Trophoblast cell (in vitro differentiated cells and primary cell): ENCODE data around the gene ATP5F1C.
A peak's percentile ranks its signal among the peaks of the same experiment; 100 is the strongest.

ENCODE experiments used
- DNase-seq, 2 donors: peaks; one replicate each; pipeline ENCODE4 v3.0.0-alpha.2; 2016
- H2AFZ ChIP-seq: 2 replicates; pipeline ENCODE4 v1.6.1; 2013; ENCODE audit warnings: low read length, moderate library complexity, mild to moderate bottlenecking; ENCODE audit not compliant: insufficient read depth, poor library complexity
- H2AK5ac ChIP-seq: 2 replicates; pipeline ENCODE4 v1.6.1; 2013; ENCODE audit warnings: mild to moderate bottlenecking, low read length
- H2BK120ac ChIP-seq: 2 replicates; pipeline ENCODE4 v1.6.1; 2013; ENCODE audit warnings: low read length, mild to moderate bottlenecking, moderate library complexity; ENCODE audit not compliant: insufficient read depth, poor library complexity
- H2BK12ac ChIP-seq: 2 replicates; pipeline ENCODE4 v1.6.1; 2013; ENCODE audit warnings: mild to moderate bottlenecking, low read length, moderate library complexity
- H2BK5ac ChIP-seq: 2 replicates; pipeline ENCODE4 v1.6.1; 2013; ENCODE audit warnings: low read length, low read depth, moderate library complexity, mild to moderate bottlenecking; ENCODE audit not compliant: poor library complexity
- H3K14ac ChIP-seq: 2 replicates; pipeline ENCODE4 v1.6.1; 2013; ENCODE audit warnings: mild to moderate bottlenecking, low read length
- H3K18ac ChIP-seq: 2 replicates; pipeline ENCODE4 v1.6.1; 2013; ENCODE audit warnings: mild to moderate bottlenecking, low read length
- H3K23ac ChIP-seq: 2 replicates; pipeline ENCODE4 v1.6.1; 2013; ENCODE audit warnings: low read length
- H3K27ac ChIP-seq: 2 replicates; pipeline ENCODE4 v1.5.1; 2013; ENCODE audit warnings: low read depth, mild to moderate bottlenecking, inconsistent platforms, low read length, moderate library complexity
- H3K27me3 ChIP-seq: 2 replicates; pipeline ENCODE4 v1.6.1; 2013; ENCODE audit warnings: inconsistent platforms, mild to moderate bottlenecking, low read length, moderate library complexity; ENCODE audit not compliant: insufficient read depth
- H3K36me3 ChIP-seq, 2 experiments: 1 replicate in 1 of 2; 2 replicates in 1 of 2; pipeline ENCODE4 v1.6.1; 2013; ENCODE audit warnings: low read length in 2 of 2, mild to moderate bottlenecking in 2 of 2, moderate library complexity in 1 of 2; ENCODE audit not compliant: insufficient read depth in 2 of 2, control insufficient read depth in 1 of 2
- H3K4ac ChIP-seq: 2 replicates; pipeline ENCODE4 v1.6.1; 2013; ENCODE audit warnings: low read depth, mild to moderate bottlenecking, low read length, moderate library complexity
- H3K4me1 ChIP-seq, 2 experiments: 1 replicate in 1 of 2; 2 replicates in 1 of 2; pipeline ENCODE4 v1.6.1; 2013; ENCODE audit warnings: low read length in 2 of 2, mild to moderate bottlenecking in 2 of 2, moderate library complexity in 1 of 2; ENCODE audit not compliant: insufficient read depth in 2 of 2, control insufficient read depth in 1 of 2
- H3K4me2 ChIP-seq: 2 replicates; pipeline ENCODE4 v1.6.1; 2013; ENCODE audit warnings: inconsistent platforms, mild to moderate bottlenecking, low read length, moderate library complexity
- H3K4me3 ChIP-seq: 2 replicates; pipeline ENCODE4 v1.5.1; 2013; ENCODE audit warnings: mild to moderate bottlenecking, low read depth, low read length, inconsistent platforms
- H3K79me1 ChIP-seq: one replicate; pipeline ENCODE4 v1.6.1; 2013; ENCODE audit warnings: low read length
- H3K79me2 ChIP-seq: 2 replicates; pipeline ENCODE4 v1.6.1; 2013; ENCODE audit warnings: low read length, mild to moderate bottlenecking; ENCODE audit not compliant: control insufficient read depth, insufficient read depth, poor library complexity
- H3K9ac ChIP-seq: 2 replicates; pipeline ENCODE4 v1.6.1; 2013; ENCODE audit warnings: mild to moderate bottlenecking, low read length
- H3K9me3 ChIP-seq: 2 replicates; pipeline ENCODE4 v1.6.1; 2013; ENCODE audit warnings: low read depth, mild to moderate bottlenecking, control low read depth, inconsistent platforms, low read length; ENCODE audit not compliant: insufficient read depth
- H4K12ac ChIP-seq: 2 replicates; pipeline ENCODE4 v1.6.1; 2013; ENCODE audit warnings: low read depth, mild to moderate bottlenecking, low read length, moderate library complexity
- H4K8ac ChIP-seq: 2 replicates; pipeline ENCODE4 v1.6.1; 2013; ENCODE audit warnings: low read depth, mild to moderate bottlenecking, low read length, moderate library complexity
- H4K91ac ChIP-seq: one replicate; pipeline ENCODE4 v1.6.1; 2013; ENCODE audit warnings: low read depth, mild to moderate bottlenecking, low read length, moderate library complexity
- WGBS: extraction: QIAGEN DNeasy Blood & Tissue Kit; methylation state at CpG from one replicate; pipeline ENCODE4 v1.1.7; 2013; ENCODE audit warnings: missing lambda C conversion rate; ENCODE audit not compliant: insufficient read length, insufficient coverage; ENCODE audit errors: extremely low coverage; 5-methylcytosine and 5-hydroxymethylcytosine counted together

Gene ATP5F1C

DNA sequence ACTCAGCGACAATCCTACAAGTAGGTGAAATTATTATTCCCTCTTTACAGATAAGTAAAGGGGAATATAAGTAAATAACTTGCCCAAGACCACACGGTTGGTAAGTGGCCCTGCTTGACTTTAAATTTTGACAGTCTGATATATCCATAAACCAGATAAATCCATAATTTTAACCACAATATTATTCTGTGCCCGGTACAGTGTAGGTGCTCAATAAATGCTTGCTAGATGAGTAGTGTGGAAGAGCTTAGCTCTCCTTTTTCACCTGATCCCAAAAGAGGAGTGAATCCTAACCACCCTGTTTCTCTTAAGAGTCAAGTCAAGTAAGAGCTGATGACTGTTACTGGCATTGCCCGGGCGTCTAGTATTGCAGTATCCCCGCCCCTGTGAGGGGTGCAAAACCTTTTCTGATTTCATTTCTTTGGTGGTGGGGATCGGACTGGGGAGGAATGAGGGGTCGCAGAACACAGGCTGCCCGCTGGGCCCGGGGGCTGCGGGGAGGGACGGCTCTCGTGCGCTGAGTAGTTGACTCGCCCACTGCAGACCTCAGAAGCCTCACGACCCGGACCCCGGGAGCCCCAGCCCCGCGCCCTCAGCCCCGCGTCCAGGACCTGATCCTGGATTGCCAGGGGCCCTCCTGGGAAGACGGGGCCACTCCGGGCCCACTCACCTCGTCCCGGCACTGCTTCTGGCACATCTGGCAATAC, 674 bp upstream of the ATP5F1C start:
- no CpG with 5 or more reads among the region's 26 CpGs for WGBS
- Histone ChIP-seq H3K79me2 (peaks cover 19% of the 10 kb centered on the region), H3K23ac (no peak overlapping the region), H3K4ac (peak overlapping the region; percentile 78), H3K27ac (no peak overlapping the region), H3K9me3 (no peaks in the 10 kb centered on the region), H3K27me3 (no peaks in the 10 kb centered on the region), H4K91ac (peak overlapping the region; percentile 59), H3K9ac (peak overlapping the region; percentile 83), H2BK12ac (no peak overlapping the region), H3K4me3 (peak overlapping the region; percentile 90), H2BK5ac (peak overlapping the region; percentile 60), H3K18ac (peak overlapping the region; percentile 92), H3K36me3 (peaks cover 0 to 6% of the 10 kb centered on the region in 2 experiments), H4K8ac (peak overlapping the region; percentile 89), H2AFZ (peak overlapping the region; percentile 77), H3K4me2 (peak overlapping the region; percentile 92), H3K14ac (peak overlapping the region; percentile 83), H4K12ac (peak overlapping the region; percentile 61), H3K4me1 (peaks cover 0 to 5% of the 10 kb centered on the region in 2 experiments), H2BK120ac (peak overlapping the region; percentile 3), H3K79me1 (peaks cover 12% of the 10 kb centered on the region), H2AK5ac (peak overlapping the region; percentile 68)
- peak in 1 of 2 donors; percentile 26 for DNase-seq

DNA sequence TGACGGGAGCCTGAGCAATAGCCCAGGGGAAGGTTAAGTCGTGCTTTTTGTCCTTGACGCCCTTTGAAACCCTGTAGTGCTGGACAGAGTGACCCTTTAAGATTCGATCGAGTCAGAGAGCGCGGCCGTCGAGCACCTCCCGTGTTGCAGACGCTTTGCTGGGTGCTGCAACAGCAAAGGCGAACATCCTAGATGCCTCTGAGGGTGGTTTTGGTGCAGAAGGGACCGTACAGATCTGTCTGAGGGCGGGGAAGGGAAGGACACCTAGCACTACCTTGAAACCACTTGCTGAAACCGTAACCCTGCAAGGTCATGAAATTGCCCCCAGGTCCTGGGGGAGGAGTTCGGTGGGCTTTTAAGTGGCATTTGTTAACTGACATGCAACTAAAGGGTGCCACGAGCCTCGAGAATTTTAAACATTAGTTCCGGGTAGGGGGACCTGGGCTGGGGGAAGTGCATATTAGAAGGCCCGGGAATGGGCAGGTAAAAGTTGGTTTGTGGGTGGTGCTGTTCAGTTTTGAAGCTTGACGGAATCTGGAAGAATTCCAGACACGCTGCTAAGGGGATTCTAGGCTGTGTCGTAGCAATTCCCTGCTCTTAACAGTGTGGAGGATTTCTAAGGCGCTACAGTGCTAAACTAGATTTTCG, 786 bp downstream of the ATP5F1C start:
- H4K8ac ChIP-seq, result peak overlapping the region; percentile 99
- peak overlapping the region; percentile 78 for H2AK5ac ChIP-seq
- H3K23ac ChIP-seq, result no peak overlapping the region
- H2BK12ac ChIP-seq, result no peak overlapping the region
- H4K12ac ChIP-seq, result peak overlapping the region; percentile 95
- peak overlapping the region; percentile 25 for H2BK120ac ChIP-seq
- H2AFZ ChIP-seq, result peak overlapping the region; percentile 30
- no CpG with 5 or more reads among the region's 25 CpGs for WGBS
- no peaks in the 10 kb centered on the region for H3K9me3 ChIP-seq
- peaks cover 0 to 6% of the 10 kb centered on the region in 2 experiments for H3K36me3 ChIP-seq
- peaks cover 19% of the 10 kb centered on the region for H3K79me2 ChIP-seq
- H3K18ac ChIP-seq, result peak overlapping the region; percentile 98
- no peaks in the 10 kb centered on the region for H3K27me3 ChIP-seq
- peak overlapping the region; percentile 89 for H2BK5ac ChIP-seq
- H3K4me3 ChIP-seq, result peak overlapping the region; percentile 94
- peaks cover 12% of the 10 kb centered on the region for H3K79me1 ChIP-seq
- peak overlapping the region; percentile 77 for H3K9ac ChIP-seq
- peak overlapping the region; percentile 98 for H3K4ac ChIP-seq
- peak overlapping the region; percentile 48 for H3K27ac ChIP-seq
- DNase-seq, result peak in 1 of 2 donors; percentile 45
- H3K14ac ChIP-seq, result peak overlapping the region; percentile 97
- H3K4me2 ChIP-seq, result peak overlapping the region; percentile 85
- H3K4me1 ChIP-seq, result peaks cover 0 to 5% of the 10 kb centered on the region in 2 experiments
- peak overlapping the region; percentile 94 for H4K91ac ChIP-seq

DNA sequence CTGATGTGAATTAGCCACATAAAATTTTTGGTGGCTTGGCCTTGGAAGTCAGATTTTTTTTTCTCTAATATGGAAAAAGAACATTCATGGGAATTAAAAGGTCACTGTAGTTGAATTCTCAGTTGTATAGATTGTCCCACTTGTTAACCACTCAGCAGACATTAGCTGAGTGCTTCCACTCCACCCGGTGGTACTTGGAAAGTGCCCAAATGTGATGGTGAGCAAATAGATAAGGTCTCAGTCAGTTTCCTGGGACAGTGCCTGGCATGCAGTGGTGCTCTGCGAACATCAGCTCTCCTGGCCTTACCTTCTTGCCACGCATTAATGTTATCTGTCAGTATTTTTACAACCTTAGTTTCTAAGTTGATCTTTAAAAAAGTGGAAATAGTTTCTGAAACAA, 1.4 kb downstream of the ATP5F1C start:
- no peak overlapping the region for H2BK120ac ChIP-seq
- H3K36me3 ChIP-seq, result peaks cover 0 to 6% of the 10 kb centered on the region in 2 experiments
- H3K9ac ChIP-seq, result no peak overlapping the region
- peaks cover 0 to 5% of the 10 kb centered on the region in 2 experiments for H3K4me1 ChIP-seq
- H2BK12ac ChIP-seq, result no peak overlapping the region
- H3K27me3 ChIP-seq, result no peaks in the 10 kb centered on the region
- H4K8ac ChIP-seq, result no peak overlapping the region
- no peak overlapping the region for H3K14ac ChIP-seq
- H3K4me2 ChIP-seq, result peak overlapping the region; percentile 40
- H4K12ac ChIP-seq, result no peak overlapping the region
- no peak for DNase-seq
- H3K4ac ChIP-seq, result peak overlapping the region; percentile 77
- H3K4me3 ChIP-seq, result no peak overlapping the region
- no peak overlapping the region for H3K27ac ChIP-seq
- peaks cover 19% of the 10 kb centered on the region for H3K79me2 ChIP-seq
- H2AFZ ChIP-seq, result no peak overlapping the region
- no peak overlapping the region for H2AK5ac ChIP-seq
- WGBS, result no CpG with 5 or more reads among the region's 3 CpGs
- no peak overlapping the region for H4K91ac ChIP-seq
- no peak overlapping the region for H2BK5ac ChIP-seq
- H3K9me3 ChIP-seq, result no peaks in the 10 kb centered on the region
- no peak overlapping the region for H3K23ac ChIP-seq
- H3K79me1 ChIP-seq, result peaks cover 12% of the 10 kb centered on the region
- H3K18ac ChIP-seq, result no peak overlapping the region

DNA sequence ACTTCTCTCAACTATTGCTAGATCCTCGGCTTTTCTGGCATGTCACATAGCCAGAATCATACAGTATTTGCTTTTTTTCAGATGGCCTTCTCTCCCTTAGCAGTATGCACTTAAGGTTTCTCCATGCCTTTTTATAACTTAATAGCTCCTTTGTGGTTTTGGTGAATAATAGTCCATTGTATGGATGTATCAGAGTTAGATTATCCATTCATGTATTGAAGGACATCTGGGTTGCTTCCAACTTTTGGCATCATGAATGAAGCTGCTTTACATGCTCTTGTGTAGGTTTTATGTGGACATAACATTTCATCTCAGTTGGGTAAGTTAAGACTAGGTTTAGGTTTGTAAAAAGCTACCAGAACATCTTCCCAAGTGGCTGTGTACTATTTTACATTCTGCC, 4.6 kb downstream of the ATP5F1C start:
- no peak overlapping the region for H3K4ac ChIP-seq
- H2BK12ac ChIP-seq, result no peak overlapping the region
- H2BK5ac ChIP-seq, result no peak overlapping the region
- peaks cover 0 to 3% of the 10 kb centered on the region in 2 experiments for H3K4me1 ChIP-seq
- H3K4me3 ChIP-seq, result no peak overlapping the region
- no peak for DNase-seq
- H3K79me2 ChIP-seq, result peaks cover 15% of the 10 kb centered on the region
- H3K9me3 ChIP-seq, result no peaks in the 10 kb centered on the region
- H3K27me3 ChIP-seq, result no peaks in the 10 kb centered on the region
- no peak overlapping the region for H3K4me2 ChIP-seq
- peaks cover 10% of the 10 kb centered on the region for H3K79me1 ChIP-seq
- no peak overlapping the region for H3K18ac ChIP-seq
- H2AFZ ChIP-seq, result no peak overlapping the region
- H3K9ac ChIP-seq, result no peak overlapping the region
- H4K91ac ChIP-seq, result no peak overlapping the region
- H3K36me3 ChIP-seq, result peaks cover 4 to 5% of the 10 kb centered on the region in 2 experiments
- H3K27ac ChIP-seq, result no peak overlapping the region
- WGBS, result no CpG with 5 or more reads among the region's 1 CpG
- no peak overlapping the region for H4K8ac ChIP-seq
- no peak overlapping the region for H4K12ac ChIP-seq
- H3K14ac ChIP-seq, result no peak overlapping the region
- H2BK120ac ChIP-seq, result no peak overlapping the region
- H3K23ac ChIP-seq, result no peak overlapping the region
- H2AK5ac ChIP-seq, result no peak overlapping the region
